Natural killer cell (primary cell): ENCODE measurements around the gene STPG3. TPM values are rescaled to one million over a fixed set of nuclear protein-coding genes. Genes with fewer than 3 reads are reported as not detected.

Experiments
- ATAC-seq, 3 donors: fragments of 150-1000 bp in 2 of 3; fragments of 200-7000 bp in 1 of 3; cut with Tn5 transposase; 1 replicate in 1 of 3; 2 replicates in 2 of 3; pipeline ENCODE4 v1.10.0; 2021; ENCODE audit warnings: mild to moderate bottlenecking in 2 of 3, moderate library complexity in 2 of 3
- DNase-seq, 2 donors: peaks; one replicate each; pipeline versions ENCODE4 v3.0.0 to v3.0.0-alpha.2; 2013 to 2021; ENCODE audit warnings: mixed read lengths in 1 of 2
- H3K27ac ChIP-seq: one replicate; pipeline ENCODE4 v1.5.1; 2013; ENCODE audit warnings: mild to moderate bottlenecking, low read length
- H3K27me3 ChIP-seq: one replicate; pipeline ENCODE4 v1.6.1; 2013; ENCODE audit warnings: low read length; ENCODE audit not compliant: control insufficient read depth, insufficient read depth
- H3K36me3 ChIP-seq: one replicate; pipeline ENCODE4 v1.6.1; 2013; ENCODE audit warnings: low read length; ENCODE audit not compliant: control insufficient read depth, insufficient read depth
- H3K4me1 ChIP-seq: one replicate; pipeline ENCODE4 v1.6.1; 2013; ENCODE audit warnings: low read length; ENCODE audit not compliant: control insufficient read depth, insufficient read depth
- H3K4me3 ChIP-seq: one replicate; pipeline ENCODE4 v1.5.1; 2013; ENCODE audit warnings: low read length
- H3K9me3 ChIP-seq: one replicate; pipeline ENCODE4 v1.6.1; 2013; ENCODE audit warnings: low read length; ENCODE audit not compliant: control insufficient read depth, insufficient read depth
- H3K27ac Mint-ChIP-seq, 2 donors: one replicate each; pipeline ENCODE4 v1.8.0; 2022; ENCODE audit warnings: mild to moderate bottlenecking in 2 of 2, mixed read lengths in 2 of 2, moderate library complexity in 1 of 2
- H3K27me3 Mint-ChIP-seq, 2 donors: one replicate each; pipeline ENCODE4 v1.8.0; 2022; ENCODE audit warnings: low read depth in 2 of 2, mixed read lengths in 2 of 2
- H3K36me3 Mint-ChIP-seq: one replicate; pipeline ENCODE4 v1.8.0; 2022; ENCODE audit warnings: mixed read lengths
- H3K4me1 Mint-ChIP-seq, 2 donors: one replicate each; pipeline ENCODE4 v1.8.0; 2022; ENCODE audit warnings: mixed read lengths in 2 of 2
- H3K4me3 Mint-ChIP-seq: one replicate; pipeline ENCODE4 v1.8.0; 2022; ENCODE audit warnings: mild to moderate bottlenecking, moderate library complexity, mixed read lengths
- H3K9me3 Mint-ChIP-seq, 2 donors: one replicate each; pipeline ENCODE4 v1.8.0; 2022; ENCODE audit warnings: mixed read lengths in 2 of 2
- CTCF ChIP-seq: fragments of 200-600 bp; IDR thresholded peaks from one replicate; pipeline ENCODE4 v1.8.0; 2022; ENCODE audit warnings: antibody characterized with exemption
- WGBS: methylation state at CpG from one replicate; pipeline ENCODE4 v1.1.7; 2013; ENCODE audit warnings: missing lambda C conversion rate; ENCODE audit not compliant: insufficient coverage; 5-methylcytosine and 5-hydroxymethylcytosine counted together
- intact Hi-C: fragments of 100-400 bp; cut with micrococcal nuclease; formaldehyde crosslinking; loops from one replicate; pipeline ENCODE4 v1.14.2; 2022
- total RNA-seq, 4 donors: library from RNA; stranded (reverse); fragments of 120-200 nt in 1 of 4; gene quantifications; one replicate each; pipeline versions ENCODE4 v1.2.3 to v1.2.4, GENCODE V29; 2013 to 2022

STPG3 gene
- total RNA-seq, 3 donors from 2014 or later (not counting 1 experiment from before 2014, with no cell fraction given): not detected

- Histone ChIP-seq H3K27me3 (no peaks in the 10 kb centered on the region), H3K36me3 (peaks cover 30% of the 10 kb centered on the region), H3K4me1 (peaks cover 12% of the 10 kb centered on the region), H3K27ac (no peak overlapping the region), H3K9me3 (no peaks in the 10 kb centered on the region), H3K4me3 (no peak overlapping the region)
- TF ChIP-seq CTCF: no peak
- ATAC-seq (no peak), DNase-seq (no peak)
- H3K27me3 Mint-ChIP-seq: no peaks in the 10 kb centered on the region
- no peak overlapping the region for H3K4me3 Mint-ChIP-seq
- WGBS: 97% methylated on average over 15 of the region's 15 CpGs
- H3K9me3 Mint-ChIP-seq: no peaks in the 10 kb centered on the region
- no peaks in the 10 kb centered on the region for H3K36me3 Mint-ChIP-seq
- H3K27ac Mint-ChIP-seq: no peak overlapping the region
- H3K4me1 Mint-ChIP-seq: peaks cover 4 to 13% of the 10 kb centered on the region in 2 donors
- intact Hi-C loops: no loop called here
These were observed 15.1 kb downstream of the STPG3 start for GRCh38 chr9:137266162-137266527.

GRCh38 chr9:137266585-137267453 is 15.7 kb downstream of the STPG3 start:
- Mint-ChIP-seq H3K9me3 (no peaks in the 10 kb centered on the region), H3K27ac (no peak overlapping the region), H3K4me1 (peaks cover 4 to 14% of the 10 kb centered on the region in 2 donors), H3K27me3 (no peaks in the 10 kb centered on the region), H3K36me3 (no peaks in the 10 kb centered on the region), H3K4me3 (no peak overlapping the region)
- TF ChIP-seq CTCF: no peak
- peaks cover 30% of the 10 kb centered on the region for H3K36me3 ChIP-seq
- ATAC-seq (no peak), DNase-seq (no peak)
- no peak overlapping the region for H3K4me3 ChIP-seq
- H3K27me3 ChIP-seq: no peaks in the 10 kb centered on the region
- H3K4me1 ChIP-seq: peaks cover 19% of the 10 kb centered on the region
- H3K9me3 ChIP-seq: no peaks in the 10 kb centered on the region
- WGBS: 90% methylated on average over 34 of the region's 34 CpGs
- intact Hi-C loops: no loop called here
- no peak overlapping the region for H3K27ac ChIP-seq

DNA sequence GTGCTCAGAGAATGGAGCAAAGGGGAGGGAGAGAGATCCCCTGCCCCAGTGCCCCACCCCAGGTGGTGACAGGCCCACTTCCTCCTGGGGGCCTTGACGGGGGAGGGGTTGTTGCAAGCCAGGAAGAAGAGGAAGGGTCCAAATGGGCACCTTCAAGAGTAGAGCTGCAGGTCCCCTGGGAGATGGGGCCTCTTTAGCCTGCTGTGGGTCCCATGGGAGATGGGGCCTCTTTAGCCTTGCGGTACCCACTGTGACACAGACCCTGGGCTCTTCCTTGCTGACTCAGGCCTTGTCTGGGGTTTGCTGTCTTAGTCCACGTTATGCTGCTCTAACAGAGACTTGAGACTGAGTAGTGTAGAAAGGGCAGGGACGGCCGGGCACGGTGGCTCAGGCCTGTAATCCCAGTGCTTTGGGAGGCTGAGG is 16.9 kb downstream of the STPG3 start:
- DNase-seq (no peak), ATAC-seq (no peak)
- H3K4me3 Mint-ChIP-seq: no peak overlapping the region
- no peaks in the 10 kb centered on the region for H3K36me3 Mint-ChIP-seq
- no peaks in the 10 kb centered on the region for H3K27me3 ChIP-seq
- no peak overlapping the region for H3K27ac ChIP-seq
- intact Hi-C loops: no loop called here
- no peak for TF ChIP-seq CTCF
- H3K4me1 Mint-ChIP-seq: peaks cover 4 to 13% of the 10 kb centered on the region in 2 donors
- H3K36me3 ChIP-seq: peaks cover 40% of the 10 kb centered on the region
- no peaks in the 10 kb centered on the region for H3K9me3 Mint-ChIP-seq
- no peaks in the 10 kb centered on the region for H3K9me3 ChIP-seq
- peaks cover 26% of the 10 kb centered on the region for H3K4me1 ChIP-seq
- WGBS: 73% methylated on average over 6 of the region's 6 CpGs
- H3K27me3 Mint-ChIP-seq: no peaks in the 10 kb centered on the region
- no peak overlapping the region for H3K27ac Mint-ChIP-seq
- no peak overlapping the region for H3K4me3 ChIP-seq
